ENCODE measurements around the gene FMNL2.

- TF ChIP-seq CTCF (IDR thresholded peaks at IDR 0.05), result no peak
- no peak for TF ChIP-seq POLR2A (IDR thresholded peaks at IDR 0.05)
Observed at GRCh38 chr2:152430876-152431275, 95.9 kb downstream of the FMNL2 start.

Measured in thyroid gland (tissue), 4 donors.